Measurements from ENCODE around the gene ZNF525. TPM values are rescaled to one million over a fixed set of nuclear protein-coding genes. Genes with fewer than 3 reads are reported as not detected.
"Not testable (repeated sequence)": the region's sequence is repeated elsewhere in the genome, so short reads cannot be mapped to it uniquely, and the experiment has no call there.

Gene ZNF525
- total RNA-seq, 1 donor from 2014 or later = 6.9 TPM

- Mint-ChIP-seq H3K27ac (ENCODE audit: unreplicated experiment) (no peak overlapping the region), H3K36me3 (ENCODE audit: low read depth) (peaks cover 77% of the 10 kb centered on the region), H3K4me3 (no peak overlapping the region), H3K9me3 (peaks cover 36% of the 10 kb centered on the region), H3K27me3 (ENCODE audit: low read depth) (no peaks in the 10 kb centered on the region), H3K4me1 (no peaks in the 10 kb centered on the region)
- TF ChIP-seq CTCF (conservative IDR thresholded peaks at IDR 0.05) = no peak
- DNase-seq (ENCODE audit: low read depth, low spot score) = no peak
Measured at GRCh38 chr19:53409505-53410204, 44.1 kb downstream of the ZNF525 start.

GRCh38 chr19:53420520-53421315, 55.2 kb downstream of the ZNF525 start:
- not testable (repeated sequence) for H3K27ac Mint-ChIP-seq (ENCODE audit: unreplicated experiment); H3K27me3 Mint-ChIP-seq (ENCODE audit: low read depth); H3K4me1 Mint-ChIP-seq; H3K9me3 Mint-ChIP-seq; H3K4me3 Mint-ChIP-seq; DNase-seq (ENCODE audit: low read depth, low spot score)
- H3K36me3 Mint-ChIP-seq (ENCODE audit: low read depth) = peaks cover 17% of the 10 kb centered on the region

- no peak for TF ChIP-seq CTCF (conservative IDR thresholded peaks at IDR 0.05)
- no peak overlapping the region for H3K4me3 Mint-ChIP-seq
- peaks cover 8% of the 10 kb centered on the region for H3K36me3 Mint-ChIP-seq (ENCODE audit: low read depth)
- H3K27ac Mint-ChIP-seq (ENCODE audit: unreplicated experiment) = no peak overlapping the region
- H3K4me1 Mint-ChIP-seq = peaks cover 4% of the 10 kb centered on the region
- peaks cover 4% of the 10 kb centered on the region for H3K9me3 Mint-ChIP-seq
- DNase-seq (ENCODE audit: low read depth, low spot score) = no peak
- no peaks in the 10 kb centered on the region for H3K27me3 Mint-ChIP-seq (ENCODE audit: low read depth)
Measured at GRCh38 chr19:53422551-53422950, 57.0 kb downstream of the ZNF525 start.

GRCh38 chr19:53423074-53423473, 57.6 kb downstream of the ZNF525 start:
- not testable (repeated sequence) for H3K9me3 Mint-ChIP-seq; H3K4me1 Mint-ChIP-seq; H3K27ac Mint-ChIP-seq (ENCODE audit: unreplicated experiment); H3K4me3 Mint-ChIP-seq; H3K27me3 Mint-ChIP-seq (ENCODE audit: low read depth); H3K36me3 Mint-ChIP-seq (ENCODE audit: low read depth); DNase-seq (ENCODE audit: low read depth, low spot score)

GRCh38 chr19:53423680-53424079, 58.2 kb downstream of the ZNF525 start:
- H3K4me1 Mint-ChIP-seq; H3K27ac Mint-ChIP-seq (ENCODE audit: unreplicated experiment); H3K27me3 Mint-ChIP-seq (ENCODE audit: low read depth): not testable (repeated sequence)

More at GRCh38 chr19:53423680-53424079, 58.2 kb downstream of the ZNF525 start:
- H3K36me3 Mint-ChIP-seq (ENCODE audit: low read depth); H3K9me3 Mint-ChIP-seq; H3K4me3 Mint-ChIP-seq: not testable (repeated sequence)
- TF ChIP-seq CTCF (conservative IDR thresholded peaks at IDR 0.05) = peak; percentile 48
- DNase-seq (ENCODE audit: low read depth, low spot score) = peak; percentile 1

Data from neural crest cell (in vitro differentiated cells).